ENCODE results near the gene PMF1.

The PMF1 gene

DNA sequence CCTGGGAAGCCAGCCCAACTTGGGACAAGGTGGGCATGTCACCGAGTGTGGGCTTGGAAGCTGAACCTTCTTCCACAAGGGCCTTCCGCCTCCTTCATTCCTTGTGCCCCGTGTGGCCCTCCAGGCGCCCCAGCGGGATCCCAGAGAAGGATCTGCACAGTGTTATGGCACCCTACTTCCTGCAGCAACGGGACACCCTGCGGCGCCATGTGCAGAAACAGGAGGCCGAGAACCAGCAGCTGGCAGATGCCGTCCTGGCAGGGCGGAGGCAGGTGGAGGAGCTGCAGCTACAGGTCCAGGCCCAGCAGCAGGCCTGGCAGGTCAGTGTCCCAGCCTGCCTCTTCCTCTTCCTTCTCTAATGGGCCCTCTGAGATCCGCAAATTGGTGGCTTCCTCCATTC, 23.4 kb downstream of the PMF1 start:
- DNase-seq (ENCODE audit: low read depth, low spot score): no peak

DNA sequence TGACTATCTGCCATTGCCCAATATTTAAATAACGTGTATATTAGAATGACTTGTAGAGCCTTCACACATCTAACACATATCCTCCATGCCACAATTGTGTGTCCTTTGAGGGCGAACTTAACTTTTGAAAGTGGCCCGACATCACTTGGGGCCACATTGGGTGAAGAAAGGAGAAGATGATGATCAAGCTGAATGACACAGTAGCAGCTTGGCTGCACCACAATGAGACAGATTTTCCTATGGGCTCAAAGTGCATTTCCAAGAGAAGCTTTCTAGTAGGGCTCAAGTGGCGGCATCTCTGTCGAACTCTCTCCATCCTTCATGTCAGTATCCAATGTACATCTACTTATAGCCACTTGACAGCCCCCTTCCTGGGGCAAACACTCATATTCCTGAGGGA, 25.4 kb downstream of the PMF1 start:
- DNase-seq (ENCODE audit: low read depth, low spot score): no peak

DNA sequence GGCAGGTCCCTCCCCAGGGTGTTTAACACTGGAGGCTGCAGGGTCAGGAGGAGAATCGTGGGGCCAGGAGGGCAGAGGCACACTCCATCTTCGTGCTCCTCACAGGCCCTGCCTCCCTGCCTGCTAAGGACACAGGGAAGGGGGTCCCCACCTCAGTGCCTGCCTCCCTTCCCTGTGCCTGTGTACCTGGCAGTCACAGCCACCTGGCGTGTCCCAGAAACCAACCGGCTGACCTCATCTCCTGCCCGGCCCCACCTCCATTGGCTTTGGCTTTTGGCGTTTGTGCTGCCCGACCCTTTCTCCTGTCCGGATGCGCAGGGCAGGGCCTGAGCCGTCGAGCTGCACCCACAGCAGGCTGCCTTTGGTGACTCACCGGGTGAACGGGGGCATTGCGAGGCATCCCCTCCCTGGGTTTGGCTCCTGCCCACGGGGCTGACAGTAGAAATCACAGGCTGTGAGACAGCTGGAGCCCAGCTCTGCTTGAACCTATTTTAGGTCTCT, 28.6 kb downstream of the PMF1 start:
- DNase-seq (ENCODE audit: low read depth, low spot score): no peak

DNA sequence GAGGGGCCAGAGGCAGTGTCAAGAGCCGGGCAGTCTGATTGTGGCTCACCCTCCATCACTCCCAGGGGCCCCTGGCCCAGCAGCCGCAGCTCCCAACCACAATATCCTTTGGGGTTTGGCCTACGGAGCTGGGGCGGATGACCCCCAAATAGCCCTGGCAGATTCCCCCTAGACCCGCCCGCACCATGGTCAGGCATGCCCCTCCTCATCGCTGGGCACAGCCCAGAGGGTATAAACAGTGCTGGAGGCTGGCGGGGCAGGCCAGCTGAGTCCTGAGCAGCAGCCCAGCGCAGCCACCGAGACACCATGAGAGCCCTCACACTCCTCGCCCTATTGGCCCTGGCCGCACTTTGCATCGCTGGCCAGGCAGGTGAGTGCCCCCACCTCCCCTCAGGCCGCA, 29.1 kb downstream of the PMF1 start, which contains the start of gene BGLAP:
Gene BGLAP, plus strand, starts transcription at position 259 of the 400 bp plus-strand sequence. Its CDS starts 48 bp downstream, at position 307.
- no peak for DNase-seq (ENCODE audit: low read depth, low spot score)

- no peak for DNase-seq (ENCODE audit: low read depth, low spot score)
Measured at GRCh38 chr1:156242738-156243137, 29.9 kb downstream of the PMF1 start.

- no peak for DNase-seq (ENCODE audit: low read depth, low spot score)
Measured at GRCh38 chr1:156244126-156244525, 31.3 kb downstream of the PMF1 start.

DNA sequence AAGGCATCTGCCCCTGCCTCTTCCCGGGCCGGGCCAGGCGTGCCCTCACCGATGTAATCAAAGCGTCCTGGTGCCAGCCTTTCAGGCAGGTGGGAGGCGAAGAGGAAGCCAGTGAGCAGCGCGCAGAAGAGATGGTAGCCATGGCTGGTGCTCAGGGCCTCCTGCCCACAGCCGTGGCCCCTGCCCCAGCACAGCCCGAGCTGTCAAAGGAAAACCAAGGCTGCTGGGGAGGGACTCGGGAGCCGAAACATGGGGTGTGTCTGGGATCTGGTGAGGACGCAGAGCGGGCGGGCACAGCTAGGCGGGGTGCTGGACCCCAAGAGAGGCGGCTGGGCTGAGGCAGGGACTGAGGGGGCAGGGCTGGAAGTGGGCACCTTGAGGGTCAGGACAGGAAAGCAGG, 31.9 kb downstream of the PMF1 start:
- DNase-seq (ENCODE audit: low read depth, low spot score): no peak

- DNase-seq (ENCODE audit: low read depth, low spot score): peak; percentile 62
Measured at GRCh38 chr1:156245451-156246232, 32.8 kb downstream of the PMF1 start.

- no peak for DNase-seq (ENCODE audit: low read depth, low spot score)
Measured at GRCh38 chr1:156246241-156246780, 33.5 kb downstream of the PMF1 start.

GRCh38 chr1:156246781-156247459, 34.1 kb downstream of the PMF1 start:
- no peak for DNase-seq (ENCODE audit: low read depth, low spot score)

- DNase-seq (ENCODE audit: low read depth, low spot score): no peak
Measured at GRCh38 chr1:156247460-156248322, 34.9 kb downstream of the PMF1 start, which contains the start of gene PAQR6. Gene PAQR6 (minus strand): TSS chr1:156248056. CDS start chr1:156246731, 1,325 bp downstream.

DNA sequence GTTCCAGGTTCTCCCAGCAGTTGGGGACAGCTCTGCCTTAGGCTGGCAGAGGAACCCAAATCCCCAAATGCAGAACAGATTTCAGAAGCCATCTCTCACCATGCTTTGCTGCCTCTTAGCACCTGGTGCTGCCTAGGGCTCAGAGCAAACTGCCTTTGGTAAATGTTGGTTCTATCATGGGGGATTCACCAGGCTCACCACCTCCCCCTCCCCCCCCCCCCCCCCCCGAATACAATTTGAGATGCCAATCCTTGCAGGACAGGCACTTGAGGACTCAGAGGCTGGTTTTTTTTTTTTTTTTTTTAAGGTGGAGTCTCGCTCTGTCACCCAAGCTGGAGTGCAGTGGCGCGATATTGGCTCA, 35.5 kb downstream of the PMF1 start:
- no peak for DNase-seq (ENCODE audit: low read depth, low spot score)

GRCh38 chr1:156249593-156249992, 36.8 kb downstream of the PMF1 start:
- no peak for DNase-seq (ENCODE audit: low read depth, low spot score)

- DNase-seq (ENCODE audit: low read depth, low spot score): peak; percentile 62
Measured at GRCh38 chr1:156251527-156251926, 38.7 kb downstream of the PMF1 start.

DNA sequence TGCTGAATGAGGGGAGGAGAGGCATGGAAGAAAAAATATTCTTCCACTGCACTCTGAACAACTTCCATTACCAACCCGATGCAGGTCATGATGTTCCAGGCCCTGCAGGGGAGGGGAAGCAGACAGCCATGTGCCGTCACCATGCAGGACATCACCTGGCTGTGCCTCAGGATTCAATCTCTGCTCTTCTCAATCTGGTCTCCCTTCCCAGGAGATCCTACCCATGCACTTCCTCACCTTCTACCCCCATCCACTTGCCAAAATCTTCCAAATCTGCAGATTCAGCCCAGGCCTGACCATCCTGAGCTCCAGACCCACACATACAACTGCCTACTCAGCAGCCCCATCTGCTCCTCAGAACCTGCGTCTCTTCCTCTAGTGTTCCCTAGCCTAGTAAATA, 40.8 kb downstream of the PMF1 start:
- DNase-seq (ENCODE audit: low read depth, low spot score): no peak

GRCh38 chr1:156257711-156258110, 44.9 kb downstream of the PMF1 start:
- DNase-seq (ENCODE audit: low read depth, low spot score): no peak

- DNase-seq (ENCODE audit: low read depth, low spot score): no peak
Measured at GRCh38 chr1:156258859-156259258, 46.1 kb downstream of the PMF1 start.

DNA sequence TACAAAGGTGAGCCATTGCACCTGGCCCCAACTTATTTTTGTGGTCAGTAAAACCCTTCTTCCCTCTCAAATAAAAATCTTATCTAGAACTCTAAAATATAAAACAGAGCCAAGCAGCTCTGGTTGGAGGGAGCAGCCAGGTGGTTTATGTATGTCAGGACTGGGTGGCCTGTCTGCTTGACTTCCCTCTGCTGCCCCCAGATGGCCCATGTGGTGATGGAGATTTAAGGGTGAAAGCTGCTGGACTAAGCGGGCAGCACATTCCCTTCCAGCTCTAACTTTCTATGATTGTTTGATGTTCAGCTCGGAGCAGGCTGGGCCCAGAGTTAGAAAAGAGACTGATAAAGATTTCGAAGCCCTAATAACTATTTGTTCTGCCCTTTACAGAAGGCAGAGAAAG, 47.0 kb downstream of the PMF1 start:
- DNase-seq (ENCODE audit: low read depth, low spot score): no peak

DNA sequence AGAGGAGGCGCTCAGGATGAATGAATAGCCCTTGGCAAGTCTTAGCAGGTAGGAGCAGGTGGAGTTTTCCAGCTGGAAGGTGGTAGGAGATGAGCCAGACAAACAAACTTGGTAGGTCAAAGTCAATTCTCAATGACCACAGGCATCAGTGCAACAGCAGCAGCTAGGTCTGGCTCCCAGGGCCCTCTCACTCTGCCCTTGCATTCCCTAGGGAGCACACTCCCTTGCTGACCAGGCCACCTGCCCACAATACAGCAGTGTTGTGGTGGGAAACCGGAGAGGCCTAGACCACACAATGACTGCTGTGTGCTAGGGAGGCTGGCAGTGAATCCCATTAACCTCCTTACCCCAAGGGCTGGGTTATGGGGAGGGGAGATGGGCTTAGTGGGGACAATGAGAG, 48.1 kb downstream of the PMF1 start:
- no peak for DNase-seq (ENCODE audit: low read depth, low spot score)

DNA sequence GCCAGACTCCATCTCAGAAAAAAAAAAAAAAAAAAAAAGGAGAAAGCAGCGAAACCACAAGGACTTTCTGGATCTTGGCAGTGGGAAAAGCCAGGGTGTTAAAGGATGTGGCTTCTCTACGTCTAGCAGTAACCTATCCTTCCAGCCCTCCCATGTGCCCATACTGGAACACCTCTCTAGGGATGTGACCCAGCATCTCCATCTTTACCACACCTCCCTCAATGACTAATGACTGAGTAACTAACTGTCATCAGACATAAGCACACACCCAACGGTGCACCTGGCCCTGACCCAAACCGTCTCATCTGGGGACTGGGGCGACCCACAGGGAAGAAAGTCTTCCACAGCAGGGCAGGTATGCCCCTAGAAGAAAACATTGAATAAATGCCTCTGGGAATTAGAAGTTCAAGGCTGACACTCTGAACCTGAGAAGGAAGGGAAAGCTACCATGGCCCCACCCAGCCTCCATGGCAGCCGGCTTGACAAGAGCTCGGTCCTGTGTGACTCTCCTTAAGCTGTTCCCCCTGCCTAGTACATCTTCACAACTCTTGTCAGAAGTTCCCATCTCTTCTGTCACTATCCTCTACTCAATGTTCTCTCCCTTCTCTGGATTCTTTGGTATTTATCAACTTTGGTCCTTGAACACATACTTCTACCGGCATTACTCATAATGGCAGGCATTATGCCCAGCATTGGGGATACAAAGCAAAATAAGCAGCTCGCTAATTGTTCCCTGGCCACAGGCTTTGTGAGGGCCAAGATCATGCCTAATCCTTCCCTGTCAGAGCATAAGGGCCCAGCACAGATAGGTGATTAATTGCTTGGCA, 49.9 kb downstream of the PMF1 start:
- DNase-seq (ENCODE audit: low read depth, low spot score): no peak

DNA sequence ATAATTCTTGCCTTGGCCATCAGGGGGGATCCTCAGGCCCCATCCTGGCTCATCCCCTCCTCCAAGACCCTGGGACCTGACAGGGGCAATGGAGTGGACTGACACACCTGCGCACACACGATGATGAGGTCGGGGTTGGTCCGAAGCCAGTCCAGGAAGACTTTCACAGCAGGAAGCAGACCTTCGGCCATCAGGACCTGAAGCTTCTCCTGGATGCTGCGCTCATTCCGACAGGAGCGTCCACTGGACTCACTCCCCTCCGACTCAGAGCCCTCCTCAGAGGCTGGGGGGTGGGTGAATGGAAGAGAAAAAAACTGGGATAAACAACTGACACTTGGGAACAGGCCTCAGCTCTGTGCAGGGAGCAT, 50.5 kb downstream of the PMF1 start:
- DNase-seq (ENCODE audit: low read depth, low spot score): no peak
